Vagina (tissue), 2 donors: Measurements from ENCODE around the gene RSF1. TPM values are rescaled to one million over a fixed set of nuclear protein-coding genes. Genes with fewer than 3 reads are reported as not detected.
A peak's percentile ranks its signal among the peaks of the same experiment; 100 is the strongest.
"Not testable (repeated sequence)": the region's sequence is repeated elsewhere in the genome, so short reads cannot be mapped to it uniquely, and the experiment has no call there.

Experiments
- DNase-seq, 2 donors: peaks; one replicate each; pipeline ENCODE4 v3.0.0-alpha.2; 2017; ENCODE audit errors: extremely low spot score in 2 of 2
- H3K27ac ChIP-seq: fragments of 200-600 bp; sonication (generic); one replicate; pipeline ENCODE4 v1.5.1; 2019
- H3K27me3 ChIP-seq: fragments of 200-600 bp; sonication (generic); one replicate; pipeline ENCODE4 v1.5.1; 2019
- H3K36me3 ChIP-seq, 2 donors: fragments of 200-600 bp; sonication (generic); one replicate each; pipeline ENCODE4 v1.5.1; 2017 to 2019
- H3K4me1 ChIP-seq: fragments of 200-600 bp; sonication (generic); one replicate; pipeline ENCODE4 v1.5.1; 2019
- H3K4me3 ChIP-seq, 2 donors: fragments of 200-600 bp; sonication (generic); 1 replicate in 1 of 2; 2 replicates in 1 of 2; pipeline ENCODE4 v1.5.1; 2016 to 2019
- H3K9me3 ChIP-seq: fragments of 200-600 bp; sonication (generic); one replicate; pipeline ENCODE4 v1.5.1; 2019
- POLR2A ChIP-seq, 2 donors: fragments of 450-650 bp; IDR thresholded peaks; one replicate each; pipeline ENCODE4 v1.6.1; 2017; ENCODE audit warnings: antibody characterized with exemption in 2 of 2, mild to moderate bottlenecking in 2 of 2, moderate library complexity in 2 of 2
- POLR2AphosphoS5 ChIP-seq, 2 donors: sonication (generic); formaldehyde crosslinking; IDR thresholded peaks; one replicate each; pipeline ENCODE4 v1.9.0; 2017; ENCODE audit warnings: antibody characterized with exemption in 2 of 2, mild to moderate bottlenecking in 2 of 2, low read depth in 1 of 2; ENCODE audit not compliant: insufficient read depth in 1 of 2
- intact Hi-C: fragments of 100-400 bp; cut with DNase I; formaldehyde crosslinking; loops from one replicate; pipeline ENCODE4 v1.15.1; 2023
- total RNA-seq: library from RNA; depleted of rRNA; stranded (reverse); fragments of >200 nt; gene quantifications from one replicate; pipeline ENCODE4 v1.2.3, GENCODE V29; 2016
- TF ChIP-seq, protein P1 (sequence below), 3 experiments: fragments of 450-650 bp in 2 of 3; fragments of 200-600 bp in 1 of 3; sonication (generic) in 1 of 3; IDR thresholded peaks; one replicate each; pipeline ENCODE4 v1.5.1; 2017 to 2019; ENCODE audit warnings: antibody characterized with exemption in 3 of 3, mild to moderate bottlenecking in 2 of 3, moderate library complexity in 2 of 3

Gene RSF1
- total RNA-seq, 1 donor from 2014 or later, result 60.4 TPM

DNA sequence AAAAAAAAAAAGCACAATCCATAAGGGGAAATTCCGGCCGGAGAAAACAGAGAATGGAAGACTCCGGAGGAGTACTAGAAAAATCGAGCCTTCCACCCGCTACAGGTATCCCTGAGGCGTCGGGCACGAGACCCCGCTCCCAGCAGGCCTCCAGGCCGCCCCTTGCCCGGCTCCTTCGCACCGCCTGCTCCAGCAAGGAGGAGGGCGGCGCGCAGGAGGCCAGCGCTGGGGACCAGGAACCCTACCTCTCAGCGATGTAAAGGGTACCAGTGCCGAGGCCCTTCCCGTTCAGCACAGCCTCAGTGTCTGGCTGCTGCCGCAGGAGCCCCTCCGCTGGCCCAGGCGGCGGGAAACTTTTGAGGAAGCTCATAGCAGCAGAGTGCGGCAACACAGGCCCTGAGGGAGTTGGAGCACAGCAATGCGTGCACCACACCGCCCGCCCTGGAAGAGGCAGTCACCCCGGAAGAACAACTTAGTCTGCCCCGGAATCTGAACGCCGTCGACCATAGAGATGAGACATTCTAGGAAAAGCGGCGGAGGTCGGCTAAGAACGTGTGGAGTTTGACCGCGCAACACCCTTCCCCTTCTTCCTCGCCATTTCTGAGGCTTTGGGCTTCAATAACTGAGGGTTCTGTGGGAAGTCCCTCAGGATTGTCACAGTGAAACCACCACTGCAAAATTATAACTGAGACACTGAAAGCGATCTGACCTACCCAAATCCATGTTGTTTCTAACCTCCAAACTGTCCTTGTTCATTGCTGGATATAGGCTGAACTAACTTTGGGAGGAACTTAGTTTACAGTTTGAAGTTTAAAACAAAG, 183.0 kb downstream of the RSF1 start, which contains the start of gene CLNS1A:
CLNS1A (minus strand) TSS at position 450 of the 821 bp plus-strand sequence; CDS start at position 370, 80 bp downstream.
- Histone ChIP-seq H3K9me3 (no peaks in the 10 kb centered on the region), H3K4me1 (peaks cover 29% of the 10 kb centered on the region), H3K36me3 (no peaks in the 10 kb centered on the region), H3K4me3 (peak within 1 kb of the TSS; percentile 77 to 91), H3K27ac (peak within 1 kb of the TSS; percentile 74), H3K27me3 (no peaks in the 10 kb centered on the region)
- TF ChIP-seq POLR2AphosphoS5 (IDR thresholded peaks at IDR 0.05; ENCODE audit: insufficient read depth in 1 of 2, low read depth in 1 of 2) (peak; percentile 82 to 89), POLR2A (IDR thresholded peaks at IDR 0.05) (peak in 1 of 2 donors; percentile 37)
- TF ChIP-seq, protein P1, sequence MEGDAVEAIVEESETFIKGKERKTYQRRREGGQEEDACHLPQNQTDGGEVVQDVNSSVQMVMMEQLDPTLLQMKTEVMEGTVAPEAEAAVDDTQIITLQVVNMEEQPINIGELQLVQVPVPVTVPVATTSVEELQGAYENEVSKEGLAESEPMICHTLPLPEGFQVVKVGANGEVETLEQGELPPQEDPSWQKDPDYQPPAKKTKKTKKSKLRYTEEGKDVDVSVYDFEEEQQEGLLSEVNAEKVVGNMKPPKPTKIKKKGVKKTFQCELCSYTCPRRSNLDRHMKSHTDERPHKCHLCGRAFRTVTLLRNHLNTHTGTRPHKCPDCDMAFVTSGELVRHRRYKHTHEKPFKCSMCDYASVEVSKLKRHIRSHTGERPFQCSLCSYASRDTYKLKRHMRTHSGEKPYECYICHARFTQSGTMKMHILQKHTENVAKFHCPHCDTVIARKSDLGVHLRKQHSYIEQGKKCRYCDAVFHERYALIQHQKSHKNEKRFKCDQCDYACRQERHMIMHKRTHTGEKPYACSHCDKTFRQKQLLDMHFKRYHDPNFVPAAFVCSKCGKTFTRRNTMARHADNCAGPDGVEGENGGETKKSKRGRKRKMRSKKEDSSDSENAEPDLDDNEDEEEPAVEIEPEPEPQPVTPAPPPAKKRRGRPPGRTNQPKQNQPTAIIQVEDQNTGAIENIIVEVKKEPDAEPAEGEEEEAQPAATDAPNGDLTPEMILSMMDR (IDR thresholded peaks at IDR 0.05), result no peak
- intact Hi-C loops, result no loop called here
- peak in 1 of 2 donors; percentile 89 for DNase-seq

DNA sequence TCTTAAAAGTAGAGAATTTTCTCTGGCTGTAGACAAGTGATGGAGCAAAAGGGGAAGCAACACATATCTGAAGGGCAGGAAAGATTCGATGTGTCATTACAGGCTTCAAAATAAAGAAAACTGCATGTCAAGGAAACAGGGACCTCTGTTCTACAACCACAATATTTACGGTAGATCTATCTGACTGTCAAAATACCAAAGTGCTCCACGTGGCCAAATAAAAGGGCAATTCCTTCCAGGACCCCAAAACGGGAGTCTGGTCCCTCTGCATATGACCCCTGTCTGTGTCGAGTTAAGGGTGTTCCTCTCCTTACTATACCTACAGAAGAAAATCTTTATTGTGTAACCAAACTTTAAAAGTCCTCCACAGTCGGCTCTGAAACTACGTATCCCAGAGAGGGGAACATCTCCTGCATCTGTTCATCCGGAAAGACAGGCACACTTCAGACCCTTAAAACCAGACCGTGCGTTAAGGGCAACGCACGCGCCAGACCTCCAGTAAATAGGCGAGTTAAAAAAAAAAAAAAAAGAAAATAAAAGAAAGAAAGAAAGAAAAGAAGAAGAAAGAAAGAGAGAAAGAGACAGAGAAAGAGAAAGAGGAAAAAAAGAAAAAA, 183.7 kb downstream of the RSF1 start:
- H3K27ac ChIP-seq, result peak overlapping the region; percentile 74
- DNase-seq, result no peak
- H3K4me1 ChIP-seq, result peaks cover 29% of the 10 kb centered on the region
- H3K4me3 ChIP-seq, result peak overlapping the region; percentile 77 to 91
- H3K9me3 ChIP-seq, result no peaks in the 10 kb centered on the region
- no peaks in the 10 kb centered on the region for H3K36me3 ChIP-seq
- no peaks in the 10 kb centered on the region for H3K27me3 ChIP-seq
- no peak for TF ChIP-seq POLR2A (IDR thresholded peaks at IDR 0.05)
- no peak for TF ChIP-seq POLR2AphosphoS5 (IDR thresholded peaks at IDR 0.05; ENCODE audit: insufficient read depth in 1 of 2, low read depth in 1 of 2)
- TF ChIP-seq, protein P1 (IDR thresholded peaks at IDR 0.05), result no peak
- intact Hi-C loops, result no loop called here

DNA sequence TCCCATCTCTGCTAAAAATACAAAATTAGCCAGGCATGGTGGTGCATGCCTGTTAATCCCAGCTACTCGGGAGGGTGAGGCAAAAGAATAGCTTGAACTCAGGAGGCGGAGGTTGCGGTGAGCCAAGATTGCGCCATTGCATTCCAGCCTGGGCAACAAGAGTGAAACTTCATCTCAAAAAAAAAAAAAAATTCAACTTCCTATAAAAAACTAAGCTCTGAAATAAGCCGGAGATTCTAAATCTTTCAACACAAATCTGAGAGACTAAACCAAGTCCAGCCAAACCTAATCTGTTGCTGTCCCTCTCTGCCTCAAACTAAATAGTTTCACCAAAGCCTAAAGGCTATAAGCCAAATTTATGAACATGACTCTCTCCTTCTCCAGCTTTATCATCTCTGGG, 186.6 kb downstream of the RSF1 start:
- H3K36me3 ChIP-seq, H3K27me3 ChIP-seq, H3K27ac ChIP-seq, H3K4me3 ChIP-seq, intact Hi-C loops, DNase-seq, H3K9me3 ChIP-seq: not testable (repeated sequence)
- peaks cover 29% of the 10 kb centered on the region for H3K4me1 ChIP-seq

DNA sequence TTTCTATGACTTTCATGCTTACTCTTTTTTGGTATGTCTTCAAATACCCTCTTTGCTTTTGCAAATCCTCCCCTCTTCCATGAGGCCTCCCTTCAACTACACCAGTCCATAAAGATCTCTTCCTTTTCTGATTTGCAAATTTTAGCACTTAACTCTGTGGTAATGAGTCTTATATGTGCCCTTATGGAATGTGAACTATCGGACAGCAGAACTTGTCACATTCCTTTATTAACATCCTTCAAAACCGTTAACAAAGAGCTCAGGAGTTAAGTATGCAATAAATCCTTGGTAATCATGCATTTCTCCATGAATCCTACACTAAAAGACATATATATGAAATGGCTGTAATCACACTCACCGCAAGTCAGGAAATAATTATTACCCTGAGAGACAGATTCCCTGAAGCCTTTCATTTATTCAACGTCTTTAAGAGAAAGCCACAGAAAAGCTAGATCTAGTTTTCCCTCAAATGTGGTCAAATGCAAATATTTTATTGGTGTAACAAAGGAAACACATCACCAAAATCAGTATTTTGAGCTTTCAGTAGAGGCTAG, 190.3 kb downstream of the RSF1 start:
- no peak overlapping the region for H3K27ac ChIP-seq
- intact Hi-C loops, result no loop called here

DNA sequence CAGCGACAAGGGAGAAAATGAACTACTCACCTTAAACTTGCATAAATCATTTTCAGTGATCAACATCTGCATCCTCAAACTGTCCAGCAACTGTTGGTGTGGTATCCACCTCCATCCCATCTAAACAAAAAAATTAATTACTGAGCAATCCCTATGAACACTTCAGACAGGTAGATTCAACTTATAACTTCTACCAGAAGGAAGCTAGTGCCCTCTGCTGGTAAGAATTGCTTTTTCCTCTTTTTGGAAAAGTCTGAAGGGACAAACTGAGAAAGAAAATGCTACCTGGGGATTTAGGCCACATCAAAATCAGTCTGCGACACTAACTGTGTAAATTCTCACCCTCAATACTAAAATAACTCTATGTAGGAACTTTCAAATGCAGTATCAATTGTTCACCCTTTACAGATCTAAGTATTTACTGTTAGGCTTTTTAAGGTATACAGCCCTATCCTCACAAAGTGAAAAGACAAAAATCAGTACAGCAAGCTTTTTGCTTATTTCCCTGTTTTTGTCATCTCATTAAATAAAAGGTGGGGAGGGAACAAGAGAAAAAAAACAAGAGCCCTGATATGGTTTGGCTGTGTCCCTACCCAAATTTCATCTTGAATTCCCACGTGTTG, 200.8 kb downstream of the RSF1 start:
- intact Hi-C loops, result no loop called here
- Histone ChIP-seq H3K9me3 (no peaks in the 10 kb centered on the region), H3K27me3 (no peaks in the 10 kb centered on the region), H3K4me3 (no peak overlapping the region), H3K27ac (no peak overlapping the region), H3K36me3 (peaks cover 0 to 41% of the 10 kb centered on the region in 2 donors), H3K4me1 (no peaks in the 10 kb centered on the region)
- no peak for DNase-seq
- TF ChIP-seq, protein P1 (IDR thresholded peaks at IDR 0.05), result peak; percentile 26 to 45 (median 44)
- TF ChIP-seq POLR2A (IDR thresholded peaks at IDR 0.05), result no peak

More for the DNA sequence above, 190.3 kb downstream of the RSF1 start:
- Histone ChIP-seq H3K36me3 (peaks cover 0 to 20% of the 10 kb centered on the region in 2 donors), H3K27me3 (no peaks in the 10 kb centered on the region), H3K9me3 (no peaks in the 10 kb centered on the region), H3K4me3 (no peak overlapping the region), H3K4me1 (peaks cover 6% of the 10 kb centered on the region)
- no peak for TF ChIP-seq POLR2AphosphoS5 (IDR thresholded peaks at IDR 0.05; ENCODE audit: insufficient read depth in 1 of 2, low read depth in 1 of 2)
- TF ChIP-seq, protein P1 (IDR thresholded peaks at IDR 0.05), result no peak
- no peak for TF ChIP-seq POLR2A (IDR thresholded peaks at IDR 0.05)
- no peak for DNase-seq
